Measurements from ENCODE around the gene EMILIN2. TPM values are rescaled to one million over a fixed set of nuclear protein-coding genes. Genes with fewer than 3 reads are reported as not detected.
"Not testable (repeated sequence)": the region's sequence is repeated elsewhere in the genome, so short reads cannot be mapped to it uniquely, and the experiment has no call there.

The EMILIN2 gene
- total RNA-seq, 1 donor from 2014 or later, result 23.4 TPM

- intact Hi-C loops (cut with micrococcal nuclease), result no loop called here
- no peak for ATAC-seq
- DNase-seq, result no peak
These were observed 63.5 kb downstream of the EMILIN2 start for GRCh38 chr18:2910261-2910660.

- DNase-seq (no peak), ATAC-seq (no peak)
- intact Hi-C loops (cut with micrococcal nuclease), result no loop called here
These were observed 64.1 kb downstream of the EMILIN2 start for GRCh38 chr18:2910751-2911425.

GRCh38 chr18:2911533-2911932 lies 64.7 kb downstream of the EMILIN2 start:
- ATAC-seq, result no peak
- no peak for DNase-seq
- intact Hi-C loops (cut with micrococcal nuclease), result no loop called here

- DNase-seq (no peak), ATAC-seq (no peak)
- intact Hi-C loops (cut with micrococcal nuclease), result no loop called here
These were observed 65.8 kb downstream of the EMILIN2 start for GRCh38 chr18:2912357-2913299.

GRCh38 chr18:2913398-2914005 lies 66.7 kb downstream of the EMILIN2 start:
- no peak for DNase-seq
- intact Hi-C loops (cut with micrococcal nuclease), result no loop called here
- no peak for ATAC-seq

- peak; percentile 84 for ATAC-seq
- intact Hi-C loops (cut with micrococcal nuclease), result no loop called here
- peak; percentile 77 for DNase-seq
These were observed 67.5 kb downstream of the EMILIN2 start for GRCh38 chr18:2914185-2914880.

- DNase-seq, result peak; percentile 42
- intact Hi-C loops (cut with micrococcal nuclease), result no loop called here
These were observed 68.1 kb downstream of the EMILIN2 start for GRCh38 chr18:2914881-2915240.

GRCh38 chr18:2915486-2915885 lies 68.7 kb downstream of the EMILIN2 start:
- DNase-seq; ATAC-seq; intact Hi-C loops (cut with micrococcal nuclease): not testable (repeated sequence)

More at GRCh38 chr18:2914881-2915240, 68.1 kb downstream of the EMILIN2 start:
- ATAC-seq, result peak; percentile 68

- DNase-seq (no peak), ATAC-seq (no peak)
- intact Hi-C loops (cut with micrococcal nuclease), result no loop called here
These were observed 69.4 kb downstream of the EMILIN2 start for GRCh38 chr18:2916184-2916583.

GRCh38 chr18:2917259-2918047 lies 70.6 kb downstream of the EMILIN2 start:
- DNase-seq (no peak), ATAC-seq (no peak)
- intact Hi-C loops (cut with micrococcal nuclease), result no loop called here

- DNase-seq (no peak), ATAC-seq (no peak)
- intact Hi-C loops (cut with micrococcal nuclease), result no loop called here
These were observed 72.2 kb downstream of the EMILIN2 start for GRCh38 chr18:2918761-2919550.

- ATAC-seq, result no peak
- DNase-seq, result no peak
- intact Hi-C loops (cut with micrococcal nuclease), result no loop called here
These were observed 72.8 kb downstream of the EMILIN2 start for GRCh38 chr18:2919600-2919999.

- no peak for DNase-seq
- no peak for ATAC-seq
- intact Hi-C loops (cut with micrococcal nuclease), result no loop called here
These were observed 73.2 kb downstream of the EMILIN2 start for GRCh38 chr18:2920027-2920426.

- DNase-seq, result no peak
- intact Hi-C loops (cut with micrococcal nuclease), result no loop called here
These were observed 73.9 kb downstream of the EMILIN2 start for GRCh38 chr18:2920546-2921343.

GRCh38 chr18:2921778-2922177 lies 75.0 kb downstream of the EMILIN2 start:
- intact Hi-C loops (cut with micrococcal nuclease), result no loop called here
- DNase-seq (no peak), ATAC-seq (no peak)

More at GRCh38 chr18:2920546-2921343, 73.9 kb downstream of the EMILIN2 start:
- no peak for ATAC-seq

- DNase-seq, result no peak
- intact Hi-C loops (cut with micrococcal nuclease), result no loop called here
- ATAC-seq, result no peak
These were observed 76.7 kb downstream of the EMILIN2 start for GRCh38 chr18:2923464-2923863.

GRCh38 chr18:2924920-2925319 lies 78.1 kb downstream of the EMILIN2 start:
- ATAC-seq, result no peak
- intact Hi-C loops (cut with micrococcal nuclease), result no loop called here
- DNase-seq, result peak; percentile 28

All from left ventricle myocardium superior (tissue), 1 donor.